Transverse colon (tissue), 4 donors: ENCODE measurements around the gene FCRL5.

Experiments
- EP300 ChIP-seq: sonication (generic); formaldehyde crosslinking; IDR thresholded peaks from one replicate; pipeline ENCODE4 v1.6.1; 2017; ENCODE audit warnings: antibody characterized with exemption, low read depth
- POLR2A ChIP-seq: fragments of 450-650 bp; IDR thresholded peaks from one replicate; pipeline ENCODE4 v1.6.1; 2016; ENCODE audit warnings: antibody characterized with exemption, mild to moderate bottlenecking, moderate library complexity
- POLR2AphosphoS5 ChIP-seq, 3 donors: sonication (generic); formaldehyde crosslinking; IDR thresholded peaks; one replicate each; pipeline ENCODE4 v1.6.1; 2016; ENCODE audit warnings: antibody characterized with exemption in 3 of 3
- TF ChIP-seq, protein P1 (sequence below), 5 experiments: fragments of 200-600 bp in 3 of 5; fragments of 450-650 bp in 2 of 5; sonication (generic) in 3 of 5; IDR thresholded peaks; 1 replicate in 2 of 5; 2 replicates in 3 of 5; pipeline ENCODE4 v1.5.1; 2016 to 2017; ENCODE audit warnings: antibody characterized with exemption in 5 of 5, inconsistent platforms in 3 of 5, mild to moderate bottlenecking in 2 of 5, moderate library complexity in 1 of 5

DNA sequence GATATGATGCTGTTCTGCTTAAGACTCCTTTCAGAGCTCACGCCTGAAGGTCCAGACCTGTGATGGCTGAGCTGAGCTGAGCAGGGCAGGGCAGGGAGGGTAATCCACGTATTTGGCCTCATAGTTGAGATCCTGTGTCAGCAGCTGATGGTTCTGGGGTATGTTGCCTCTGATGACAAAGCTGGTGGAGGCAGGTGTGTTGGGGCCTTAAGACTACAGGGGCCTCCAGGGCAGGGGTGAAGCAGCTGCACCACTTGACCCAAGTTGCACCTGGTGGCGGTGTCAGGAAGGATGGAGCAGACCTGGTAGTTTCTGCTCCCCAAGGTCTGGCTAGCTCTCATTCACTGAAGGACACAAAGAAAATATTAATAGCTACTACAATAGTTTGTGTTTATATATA, 57.0 kb downstream of the FCRL5 start:
- TF ChIP-seq, protein P1, sequence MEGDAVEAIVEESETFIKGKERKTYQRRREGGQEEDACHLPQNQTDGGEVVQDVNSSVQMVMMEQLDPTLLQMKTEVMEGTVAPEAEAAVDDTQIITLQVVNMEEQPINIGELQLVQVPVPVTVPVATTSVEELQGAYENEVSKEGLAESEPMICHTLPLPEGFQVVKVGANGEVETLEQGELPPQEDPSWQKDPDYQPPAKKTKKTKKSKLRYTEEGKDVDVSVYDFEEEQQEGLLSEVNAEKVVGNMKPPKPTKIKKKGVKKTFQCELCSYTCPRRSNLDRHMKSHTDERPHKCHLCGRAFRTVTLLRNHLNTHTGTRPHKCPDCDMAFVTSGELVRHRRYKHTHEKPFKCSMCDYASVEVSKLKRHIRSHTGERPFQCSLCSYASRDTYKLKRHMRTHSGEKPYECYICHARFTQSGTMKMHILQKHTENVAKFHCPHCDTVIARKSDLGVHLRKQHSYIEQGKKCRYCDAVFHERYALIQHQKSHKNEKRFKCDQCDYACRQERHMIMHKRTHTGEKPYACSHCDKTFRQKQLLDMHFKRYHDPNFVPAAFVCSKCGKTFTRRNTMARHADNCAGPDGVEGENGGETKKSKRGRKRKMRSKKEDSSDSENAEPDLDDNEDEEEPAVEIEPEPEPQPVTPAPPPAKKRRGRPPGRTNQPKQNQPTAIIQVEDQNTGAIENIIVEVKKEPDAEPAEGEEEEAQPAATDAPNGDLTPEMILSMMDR (IDR thresholded peaks at IDR 0.05): no peak
- TF ChIP-seq POLR2AphosphoS5 (IDR thresholded peaks at IDR 0.05): no peak
- no peak for TF ChIP-seq POLR2A
- TF ChIP-seq EP300: no peak
